ENCODE data around the gene AATK. TPM values are rescaled to one million over a fixed set of nuclear protein-coding genes. Genes with fewer than 3 reads are reported as not detected.

AATK gene
- polyA plus RNA-seq, 1 of the 3 experiments (the other 2 are of a cell fraction) = 0.51 TPM

GRCh38 chr17:81210466-81210865 lies 44.4 kb upstream of the AATK start:
- Histone ChIP-seq H3K4me2 (no peak overlapping the region), H4K20me1 (ENCODE audit: insufficient read depth) (no peaks in the 10 kb centered on the region), H3F3A (replicated peaks; ENCODE audit: insufficient read depth) (no peaks in the 10 kb centered on the region), H3K9me2 (no peaks in the 10 kb centered on the region), H2AFZ (ENCODE audit: low read depth) (no peak overlapping the region), H3K9ac (no peak overlapping the region), H3K36me3 (replicated peaks in 1 of 2; ENCODE audit: control insufficient read depth in 1 of 2, insufficient read depth in 2 of 2, low read length in 1 of 2) (no peaks in the 10 kb centered on the region), H3K4me3 (ENCODE audit: low read depth in 2 of 2, low read length in 1 of 2) (no peak overlapping the region), H3K79me2 (ENCODE audit: insufficient read depth) (0 out of 2 replicates have a peak, but pooled peaks cover 7% of the 10 kb centered on the region), H3K9me3 (no peaks in the 10 kb centered on the region), H3K27ac (ENCODE audit: low read depth in 2 of 2, low read length in 1 of 2) (no peak overlapping the region), H3K27me3 (ENCODE audit: insufficient read depth) (no peaks in the 10 kb centered on the region), H3K4me1 (ENCODE audit: control insufficient read depth in 1 of 2, insufficient read depth in 2 of 2, low read depth in 1 of 2, low read length in 1 of 2) (no peaks in the 10 kb centered on the region)
- TF ChIP-seq RCOR1 (IDR thresholded peaks at IDR 0.05; ENCODE audit: low read length) = no peak
- no peak for TF ChIP-seq RFX5 (IDR thresholded peaks at IDR 0.05; ENCODE audit: low read length)
- no peak for TF ChIP-seq FOXJ3 (CRISPR knock-in tag; IDR thresholded peaks at IDR 0.05)
- no peak for TF ChIP-seq CTCF (IDR thresholded peaks at IDR 0.05)
- TF ChIP-seq ELF1 (IDR thresholded peaks at IDR 0.05) = no peak
- no peak for TF ChIP-seq MAX (IDR thresholded peaks at IDR 0.05; ENCODE audit: low read depth)
- no peak for TF ChIP-seq USF1 (IDR thresholded peaks at IDR 0.05; ENCODE audit: borderline replicate concordance, low read depth)
- no peak for TF ChIP-seq POLR2AphosphoS5 (IDR thresholded peaks at IDR 0.05; ENCODE audit: low read depth, low read length)
- TF ChIP-seq RXRA (IDR thresholded peaks at IDR 0.05; ENCODE audit: borderline replicate concordance, low read depth) = no peak
- TF ChIP-seq GATA2 (CRISPR knock-in tag; IDR thresholded peaks at IDR 0.05) = no peak
- TF ChIP-seq EZH2phosphoT487 (IDR thresholded peaks at IDR 0.05; ENCODE audit: borderline replicate concordance, low read depth) = no peak
- no peak for TF ChIP-seq EP300 (IDR thresholded peaks at IDR 0.05; ENCODE audit: borderline replicate concordance in 1 of 2, low read depth in 1 of 2, low read length in 1 of 2)
- no peak for TF ChIP-seq GABPA (IDR thresholded peaks at IDR 0.05; ENCODE audit: low read depth)
- no peak for TF ChIP-seq SIN3A (IDR thresholded peaks at IDR 0.05; ENCODE audit: borderline replicate concordance, low read depth, low read length)
- TF ChIP-seq NFIC (IDR thresholded peaks at IDR 0.05; ENCODE audit: borderline replicate concordance) = no peak
- no peak for TF ChIP-seq FOXM1 (IDR thresholded peaks at IDR 0.05; ENCODE audit: low read depth)
- no peak for TF ChIP-seq TAF1 (IDR thresholded peaks at IDR 0.05; ENCODE audit: borderline replicate concordance, low read depth, low read length)
- no peak for TF ChIP-seq NRF1 (IDR thresholded peaks at IDR 0.05; ENCODE audit: low read depth, low read length)
- TF ChIP-seq USF2 (IDR thresholded peaks at IDR 0.05; ENCODE audit: borderline replicate concordance, low read depth, low read length) = no peak
- no peak for TF ChIP-seq ZBTB33 (IDR thresholded peaks at IDR 0.05; ENCODE audit: borderline replicate concordance, low read depth)
- 90% methylated on average over 10 of the region's 10 CpGs for WGBS (ENCODE audit: low lambda C conversion rate)
- DNase-seq = no peak
- CTCF ChIA-PET = interaction anchor here (0.6 to 2.8 kb wide), 3 partner anchors 9 to 68 kb away, joined by 3 to 11 read pairs (median 5); no protein-coding TSS in a partner anchor
- POLR2A ChIA-PET = no interaction called here
